Thyroid gland (tissue), 4 donors: ENCODE measurements around the gene KCNA10. TPM values are rescaled to one million over a fixed set of nuclear protein-coding genes. Genes with fewer than 3 reads are reported as not detected.

Experiments
- DNase-seq, 2 donors: peaks; one replicate each; pipeline ENCODE4 v3.0.0-alpha.2; 2019
- H3K27ac ChIP-seq, 3 donors: fragments of 200-600 bp; sonication (generic); 1 replicate in 2 of 3; 2 replicates in 1 of 3; pipeline ENCODE4 v1.5.1; 2016 to 2019; ENCODE audit warnings: mild to moderate bottlenecking in 1 of 3, moderate library complexity in 1 of 3
- H3K27me3 ChIP-seq: fragments of 200-600 bp; sonication (generic); one replicate; pipeline ENCODE4 v1.5.1; 2019
- H3K36me3 ChIP-seq, 2 donors: fragments of 200-600 bp; sonication (generic); one replicate each; pipeline ENCODE4 v1.5.1; 2016 to 2019
- H3K4me1 ChIP-seq, 2 donors: fragments of 200-600 bp; sonication (generic); one replicate each; pipeline ENCODE4 v1.5.1; 2017 to 2019
- H3K4me3 ChIP-seq, 3 donors: fragments of 200-600 bp; sonication (generic); replicated peaks in 1 of 3; 1 replicate in 2 of 3; 2 replicates in 1 of 3; pipeline ENCODE4 v1.5.1; 2016; ENCODE audit warnings: mild to moderate bottlenecking in 1 of 3
- H3K9me3 ChIP-seq: fragments of 200-600 bp; sonication (generic); one replicate; pipeline ENCODE4 v1.5.1; 2017
- CTCF ChIP-seq, 6 experiments: fragments of 200-600 bp in 3 of 6; fragments of 450-650 bp in 3 of 6; sonication (generic) in 3 of 6; IDR thresholded peaks; one replicate each; pipeline ENCODE4 v1.5.1; 2016 to 2019; ENCODE audit warnings: antibody characterized with exemption in 6 of 6, mild to moderate bottlenecking in 2 of 6, inconsistent platforms in 1 of 6, moderate library complexity in 1 of 6
- POLR2A ChIP-seq, 2 donors: fragments of 450-650 bp; IDR thresholded peaks; one replicate each; pipeline ENCODE4 v1.6.1; 2017; ENCODE audit warnings: antibody characterized with exemption in 2 of 2, mild to moderate bottlenecking in 2 of 2, moderate library complexity in 1 of 2
- WGBS, 2 donors: methylation state at CpG; one replicate each; pipeline ENCODE4 v1.1.5; 2017; 5-methylcytosine and 5-hydroxymethylcytosine counted together
- intact Hi-C: fragments of 100-400 bp; cut with DNase I; formaldehyde crosslinking; loops from one replicate; pipeline ENCODE4 v1.15.1; 2023
- total RNA-seq, 4 donors: library from RNA; depleted of rRNA; stranded (reverse); fragments of >200 nt; gene quantifications; one replicate each; pipeline ENCODE4 v1.2.3, GENCODE V29; 2016

The KCNA10 gene
- total RNA-seq, 4 donors from 2014 or later = not detected

- 89 to 96% methylated on average over 6 of the region's 6 CpGs for WGBS, 2 donors
These were observed 9.3 kb downstream of the KCNA10 start for GRCh38 chr1:110509655-110510054.

DNA sequence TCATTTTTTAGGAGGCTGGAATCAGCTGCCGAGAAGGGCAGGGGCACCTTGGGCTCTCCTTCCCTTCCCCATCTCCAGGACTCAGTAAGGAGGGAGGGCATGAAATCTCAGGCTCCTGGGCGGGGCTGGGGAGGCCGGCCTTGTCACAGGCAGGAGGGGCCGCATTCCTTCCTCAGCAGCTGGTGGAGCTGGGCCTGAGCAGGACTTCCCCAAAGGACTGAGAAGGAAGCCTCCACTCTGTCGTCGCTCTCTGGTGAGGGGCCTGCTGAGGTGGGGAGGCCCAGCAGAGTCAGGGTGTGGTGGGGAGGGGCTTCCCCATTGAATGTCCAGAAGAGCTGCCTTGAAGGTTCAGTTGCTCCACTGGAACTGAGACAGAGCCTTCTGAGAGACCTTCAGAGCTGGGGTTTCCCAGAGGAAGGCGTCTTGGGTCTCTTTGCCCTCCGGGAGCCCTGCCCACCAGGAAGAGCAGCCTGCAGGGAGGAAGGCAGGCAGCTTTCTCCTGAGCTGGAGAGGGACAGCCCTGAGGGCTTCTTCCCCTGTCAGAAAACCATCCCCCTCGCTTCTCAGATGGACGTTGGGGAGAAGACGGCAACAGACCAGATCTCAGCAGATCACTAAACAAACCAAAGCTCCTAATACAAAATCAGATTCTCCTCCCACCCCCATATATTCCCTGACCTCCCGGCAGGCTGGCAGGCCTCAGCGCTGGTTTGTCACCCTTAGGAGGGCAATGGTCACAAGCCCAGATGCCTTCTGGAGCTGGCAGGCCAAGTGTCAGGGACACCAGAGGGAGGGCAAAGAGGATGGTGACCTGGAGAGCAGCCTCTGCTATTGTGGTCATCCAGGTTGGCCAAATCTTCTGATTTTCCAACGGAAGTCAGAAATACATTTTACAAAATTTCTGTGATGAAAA lies 10.7 kb downstream of the KCNA10 start:
- peak; percentile 3 to 8 for DNase-seq
- Histone ChIP-seq H3K9me3 (no peaks in the 10 kb centered on the region), H3K4me3 (no peak overlapping the region), H3K27me3 (no peaks in the 10 kb centered on the region), H3K4me1 (no peaks in the 10 kb centered on the region), H3K36me3 (no peaks in the 10 kb centered on the region), H3K27ac (no peak overlapping the region)
- TF ChIP-seq POLR2A (IDR thresholded peaks at IDR 0.05) (no peak), CTCF (IDR thresholded peaks at IDR 0.05) (no peak)
- intact Hi-C loops = no loop called here
- 69 to 72% methylated on average over 10 of the region's 14 CpGs for WGBS, 2 donors

More at GRCh38 chr1:110509655-110510054, 9.3 kb downstream of the KCNA10 start:
- Histone ChIP-seq H3K27ac (no peak overlapping the region), H3K27me3 (no peaks in the 10 kb centered on the region), H3K36me3 (no peaks in the 10 kb centered on the region), H3K9me3 (no peaks in the 10 kb centered on the region), H3K4me3 (no peak overlapping the region), H3K4me1 (no peaks in the 10 kb centered on the region)
- DNase-seq = no peak
- no peak for TF ChIP-seq POLR2A (IDR thresholded peaks at IDR 0.05)
- intact Hi-C loops = no loop called here

DNA sequence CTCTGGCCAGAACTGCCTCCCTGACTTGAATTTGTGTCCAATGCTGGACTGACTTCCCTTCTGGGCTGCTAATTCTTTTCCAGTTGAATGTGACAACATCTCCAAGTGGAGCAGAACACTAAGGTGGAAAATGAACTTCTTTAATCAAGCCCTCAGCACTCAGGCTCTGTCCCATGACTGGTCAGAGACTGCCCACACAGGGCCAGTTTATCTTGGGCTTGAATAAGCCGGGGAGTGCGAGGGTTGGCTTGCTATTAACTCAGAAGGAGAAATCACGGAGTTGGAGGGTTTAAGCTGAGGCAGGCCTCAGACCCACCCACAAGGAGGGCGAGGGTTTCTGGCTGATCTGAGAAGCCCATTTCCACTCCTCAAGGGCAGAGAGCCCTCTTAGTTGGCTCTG lies 12.4 kb downstream of the KCNA10 start:
- TF ChIP-seq POLR2A (IDR thresholded peaks at IDR 0.05) = no peak
- TF ChIP-seq CTCF (IDR thresholded peaks at IDR 0.05) = no peak
- WGBS, 2 donors = 62 to 79% methylated on average over 4 of the region's 4 CpGs
- Histone ChIP-seq H3K27ac (no peak overlapping the region), H3K27me3 (no peaks in the 10 kb centered on the region), H3K4me1 (no peaks in the 10 kb centered on the region), H3K4me3 (no peak overlapping the region), H3K36me3 (no peaks in the 10 kb centered on the region), H3K9me3 (no peaks in the 10 kb centered on the region)
- DNase-seq = no peak
- intact Hi-C loops = no loop called here

GRCh38 chr1:110505596-110505995 lies 13.4 kb downstream of the KCNA10 start:
- no peak for DNase-seq
- Histone ChIP-seq H3K27me3 (no peaks in the 10 kb centered on the region), H3K36me3 (no peaks in the 10 kb centered on the region), H3K4me1 (no peaks in the 10 kb centered on the region), H3K27ac (no peak overlapping the region), H3K4me3 (no peak overlapping the region), H3K9me3 (no peaks in the 10 kb centered on the region)
- WGBS, 2 donors = 21 to 37% methylated on average over 3 of the region's 3 CpGs
- TF ChIP-seq POLR2A (IDR thresholded peaks at IDR 0.05) (no peak), CTCF (IDR thresholded peaks at IDR 0.05) (no peak)
- intact Hi-C loops = no loop called here

- Histone ChIP-seq H3K27me3 (no peaks in the 10 kb centered on the region), H3K36me3 (no peaks in the 10 kb centered on the region), H3K9me3 (no peaks in the 10 kb centered on the region), H3K4me3 (no peak overlapping the region), H3K27ac (no peak overlapping the region), H3K4me1 (no peaks in the 10 kb centered on the region)
- no peak for TF ChIP-seq POLR2A (IDR thresholded peaks at IDR 0.05)
- no peak for TF ChIP-seq CTCF (IDR thresholded peaks at IDR 0.05)
- intact Hi-C loops = no loop called here
- 76 to 85% methylated on average over 7 of the region's 7 CpGs for WGBS, 2 donors
- DNase-seq = no peak
These were observed 14.7 kb downstream of the KCNA10 start for GRCh38 chr1:110504226-110504625.
